MM.1S (cell line): ENCODE results near the gene RAP2C.

Source experiments
- DNase-seq: peaks from one replicate; pipeline ENCODE4 v3.0.0-alpha.2; 2015
- H2AFZ ChIP-seq: fragments of 300-600 bp; sonication (generic); 2 replicates; pipeline ENCODE4 v1.6.0; 2016; ENCODE audit warnings: antibody characterized with exemption, low read length
- H3F3A ChIP-seq: fragments of 300-600 bp; sonication (generic); 2 replicates; pipeline ENCODE4 v1.6.1; 2016; ENCODE audit warnings: mild to moderate bottlenecking, antibody characterized with exemption, low read length, moderate library complexity, mixed read lengths; ENCODE audit not compliant: insufficient read depth
- H3K27ac ChIP-seq: fragments of 300-600 bp; sonication (generic); 2 replicates; pipeline ENCODE4 v1.5.1; 2016; ENCODE audit warnings: mild to moderate bottlenecking, low read length
- H3K27me3 ChIP-seq: fragments of 300-600 bp; sonication (generic); replicated peaks from 2 replicates; pipeline ENCODE4 v1.6.0; 2016; ENCODE audit warnings: low read length; ENCODE audit not compliant: insufficient read depth
- H3K36me3 ChIP-seq: fragments of 300-600 bp; sonication (generic); replicated peaks from 2 replicates; pipeline ENCODE4 v1.6.1; 2016; ENCODE audit warnings: mild to moderate bottlenecking, low read length, mixed read lengths; ENCODE audit not compliant: insufficient read depth
- H3K4me1 ChIP-seq: fragments of 300-600 bp; sonication (generic); 2 replicates; pipeline ENCODE4 v1.6.1; 2016; ENCODE audit warnings: low read length, mixed read lengths
- H3K4me2 ChIP-seq: fragments of 300-600 bp; sonication (generic); 2 replicates; pipeline ENCODE4 v1.6.0; 2016; ENCODE audit warnings: low read depth, low read length
- H3K4me3 ChIP-seq: fragments of 300-600 bp; sonication (generic); 2 replicates; pipeline ENCODE4 v1.5.1; 2016; ENCODE audit warnings: low read length, mixed read lengths
- H3K79me2 ChIP-seq: fragments of 300-600 bp; sonication (generic); 2 replicates; pipeline ENCODE4 v1.6.1; 2016; ENCODE audit warnings: mixed run types, low read length, mixed read lengths
- H3K9ac ChIP-seq: fragments of 300-600 bp; sonication (generic); 2 replicates; pipeline ENCODE4 v1.6.1; 2016; ENCODE audit warnings: low read length, mixed read lengths
- H3K9me2 ChIP-seq: fragments of 300-600 bp; sonication (generic); replicated peaks from 2 replicates; pipeline ENCODE4 v1.6.1; 2016; ENCODE audit warnings: mild to moderate bottlenecking, low read length, mixed read lengths; ENCODE audit not compliant: insufficient read depth
- H3K9me3 ChIP-seq: fragments of 300-600 bp; sonication (generic); replicated peaks from 2 replicates; pipeline ENCODE4 v1.6.1; 2016; ENCODE audit warnings: mild to moderate bottlenecking, low read length, mixed read lengths; ENCODE audit not compliant: insufficient read depth
- H4K20me1 ChIP-seq: fragments of 300-600 bp; sonication (generic); 2 replicates; pipeline ENCODE4 v1.6.1; 2016; ENCODE audit warnings: mild to moderate bottlenecking, low read length, moderate library complexity, mixed read lengths; ENCODE audit not compliant: insufficient read depth
- EZH2 ChIP-seq: fragments of 300-600 bp; sonication (generic); optimal IDR thresholded peaks from 2 replicates; pipeline ENCODE3; 2017; ENCODE audit warnings: low read depth, mild to moderate bottlenecking, antibody characterized with exemption, low read length, mixed read lengths
- EZH2phosphoT487 ChIP-seq: fragments of 300-600 bp; sonication (generic); IDR thresholded peaks from 2 replicates; pipeline ENCODE4 v1.6.1; 2018; ENCODE audit warnings: antibody characterized with exemption, low read length
- TF ChIP-seq, protein P1 (sequence below): fragments of 300-600 bp; sonication (generic); IDR thresholded peaks from 2 replicates; pipeline ENCODE4 v1.5.1; 2016; ENCODE audit warnings: antibody characterized with exemption, low read length, mixed read lengths

RAP2C gene

DNA sequence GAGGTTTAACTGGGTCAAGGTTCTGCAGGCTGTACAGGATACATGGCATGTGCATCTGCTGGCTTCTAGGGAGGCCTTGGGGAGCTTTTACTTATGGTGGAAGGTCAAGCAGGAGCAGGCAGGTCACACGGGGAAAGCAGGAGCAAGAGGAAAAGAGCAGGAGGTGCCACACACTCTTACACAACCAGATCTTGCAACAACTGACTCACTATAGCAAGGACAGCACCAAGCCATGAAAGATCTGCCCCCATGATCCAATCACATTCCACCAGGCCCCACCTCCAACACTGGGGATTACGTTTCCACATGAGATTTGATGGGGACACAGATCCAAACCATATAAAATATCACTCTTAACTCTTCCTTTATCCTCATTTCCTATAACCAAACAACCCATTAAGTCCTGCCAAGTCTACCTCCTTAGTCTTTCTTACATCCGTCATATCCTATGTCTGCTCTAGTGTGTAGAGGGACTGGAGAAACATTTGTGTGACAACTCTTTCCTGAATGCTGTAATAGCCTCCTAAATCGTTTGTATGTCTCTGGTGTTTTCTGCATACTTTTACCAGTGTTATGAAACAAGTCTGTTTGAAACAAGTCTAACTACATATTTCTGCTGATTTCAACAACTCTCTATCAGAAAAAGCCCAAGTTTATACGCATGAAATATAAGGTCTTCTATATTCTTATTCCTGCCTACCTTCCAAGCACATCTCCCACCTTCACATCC is 8.3 kb upstream of the RAP2C start:
- H4K20me1 ChIP-seq = no peaks in the 10 kb centered on the region
- H3K9me2 ChIP-seq = no peaks in the 10 kb centered on the region
- H3K9ac ChIP-seq = no peak overlapping the region
- no peak overlapping the region for H3K4me2 ChIP-seq
- DNase-seq = no peak
- H3K4me1 ChIP-seq = no peaks in the 10 kb centered on the region
- H3F3A ChIP-seq = no peaks in the 10 kb centered on the region
- no peak overlapping the region for H2AFZ ChIP-seq
- H3K4me3 ChIP-seq = no peak overlapping the region
- TF ChIP-seq EZH2phosphoT487 (no peak), EZH2 (no peak)
- TF ChIP-seq, protein P1, sequence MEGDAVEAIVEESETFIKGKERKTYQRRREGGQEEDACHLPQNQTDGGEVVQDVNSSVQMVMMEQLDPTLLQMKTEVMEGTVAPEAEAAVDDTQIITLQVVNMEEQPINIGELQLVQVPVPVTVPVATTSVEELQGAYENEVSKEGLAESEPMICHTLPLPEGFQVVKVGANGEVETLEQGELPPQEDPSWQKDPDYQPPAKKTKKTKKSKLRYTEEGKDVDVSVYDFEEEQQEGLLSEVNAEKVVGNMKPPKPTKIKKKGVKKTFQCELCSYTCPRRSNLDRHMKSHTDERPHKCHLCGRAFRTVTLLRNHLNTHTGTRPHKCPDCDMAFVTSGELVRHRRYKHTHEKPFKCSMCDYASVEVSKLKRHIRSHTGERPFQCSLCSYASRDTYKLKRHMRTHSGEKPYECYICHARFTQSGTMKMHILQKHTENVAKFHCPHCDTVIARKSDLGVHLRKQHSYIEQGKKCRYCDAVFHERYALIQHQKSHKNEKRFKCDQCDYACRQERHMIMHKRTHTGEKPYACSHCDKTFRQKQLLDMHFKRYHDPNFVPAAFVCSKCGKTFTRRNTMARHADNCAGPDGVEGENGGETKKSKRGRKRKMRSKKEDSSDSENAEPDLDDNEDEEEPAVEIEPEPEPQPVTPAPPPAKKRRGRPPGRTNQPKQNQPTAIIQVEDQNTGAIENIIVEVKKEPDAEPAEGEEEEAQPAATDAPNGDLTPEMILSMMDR = no peak
- H3K79me2 ChIP-seq = no peaks in the 10 kb centered on the region
- H3K27me3 ChIP-seq = no peaks in the 10 kb centered on the region
- H3K9me3 ChIP-seq = no peaks in the 10 kb centered on the region
- H3K27ac ChIP-seq = no peak overlapping the region
- H3K36me3 ChIP-seq = no peaks in the 10 kb centered on the region

DNA sequence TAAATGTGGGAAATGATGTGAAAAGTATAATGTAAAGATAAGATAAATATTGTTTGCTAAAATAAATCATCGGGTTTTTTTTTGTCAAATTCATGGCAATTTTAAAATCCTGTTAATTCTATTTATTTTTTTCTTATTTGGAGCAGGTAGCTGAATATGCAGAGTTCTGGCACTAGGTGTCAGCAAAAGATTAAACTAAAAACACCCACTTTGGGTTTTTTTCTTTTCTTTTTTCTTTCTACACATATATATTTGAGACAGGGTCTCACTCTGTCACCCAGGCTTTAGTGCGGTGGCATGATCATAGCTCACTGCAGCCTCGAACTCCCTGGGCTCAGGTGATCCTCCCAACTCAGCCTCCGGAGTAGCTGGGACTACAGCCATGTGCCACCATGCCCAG is 6.9 kb upstream of the RAP2C start:
- no peak overlapping the region for H3K9ac ChIP-seq
- no peaks in the 10 kb centered on the region for H3K36me3 ChIP-seq
- no peaks in the 10 kb centered on the region for H4K20me1 ChIP-seq
- DNase-seq = no peak
- no peaks in the 10 kb centered on the region for H3K9me2 ChIP-seq
- H3F3A ChIP-seq = no peaks in the 10 kb centered on the region
- no peaks in the 10 kb centered on the region for H3K4me1 ChIP-seq
- no peaks in the 10 kb centered on the region for H3K79me2 ChIP-seq
- H3K27ac ChIP-seq = no peak overlapping the region
- H3K9me3 ChIP-seq = no peaks in the 10 kb centered on the region
- H3K4me3 ChIP-seq = no peak overlapping the region
- no peak for TF ChIP-seq EZH2phosphoT487
- no peak for TF ChIP-seq EZH2
- TF ChIP-seq, protein P1 = peak; percentile 42
- H3K4me2 ChIP-seq = no peak overlapping the region
- no peak overlapping the region for H2AFZ ChIP-seq
- H3K27me3 ChIP-seq = no peaks in the 10 kb centered on the region

DNA sequence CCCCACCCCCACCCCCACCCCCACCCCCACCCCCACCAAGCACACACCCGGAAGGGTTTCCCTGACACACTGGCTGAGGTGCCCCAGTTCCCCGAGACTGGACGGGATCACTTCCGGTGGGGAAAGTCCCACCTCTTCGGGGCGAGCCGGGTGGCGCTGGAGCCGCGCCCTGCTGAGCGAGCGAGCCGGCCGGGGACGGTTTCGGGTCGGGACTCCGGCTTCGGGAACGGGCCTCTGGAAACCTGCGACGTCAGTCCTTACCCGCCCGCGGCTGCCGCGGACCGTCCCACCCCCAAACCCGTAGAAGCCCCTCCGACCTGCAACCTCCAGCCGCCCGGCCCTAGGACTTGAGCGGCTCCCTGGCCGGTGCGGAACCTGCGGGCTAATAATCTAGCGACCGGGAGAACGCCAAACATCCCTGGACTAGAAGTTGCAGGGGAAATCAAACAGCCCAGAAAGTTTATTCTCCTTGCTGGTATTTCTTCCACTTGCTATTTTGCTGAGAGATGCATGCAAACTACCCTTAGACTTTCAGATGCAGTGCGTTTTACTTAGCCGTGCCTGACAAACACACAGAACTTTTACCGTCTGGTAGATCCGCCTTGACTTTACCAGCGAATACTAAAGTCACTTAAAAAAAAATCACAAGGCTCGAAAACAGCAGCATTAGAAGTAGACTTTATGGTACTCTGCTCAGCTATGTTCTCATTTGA is 991 bp downstream of the RAP2C start:
- Histone ChIP-seq H3K4me2 (peak overlapping the region; percentile 66), H2AFZ (peak overlapping the region; percentile 41), H3K79me2 (peaks cover 30% of the 10 kb centered on the region), H3K9me2 (no peaks in the 10 kb centered on the region), H3K36me3 (0 out of 2 replicates have a peak, but pooled peaks cover 7% of the 10 kb centered on the region), H3K27ac (peak overlapping the region; percentile 76; the same call in 1 of the 2 replicates), H3K27me3 (no peaks in the 10 kb centered on the region), H3K4me3 (peak overlapping the region; percentile 71), H3K9ac (peak overlapping the region; percentile 74), H4K20me1 (no peaks in the 10 kb centered on the region), H3F3A (peaks cover 9% of the 10 kb centered on the region; the same call in 1 of the 2 replicates), H3K4me1 (peaks cover 6% of the 10 kb centered on the region; the same call in 1 of the 2 replicates), H3K9me3 (no peaks in the 10 kb centered on the region)
- DNase-seq = peak; percentile 84
- TF ChIP-seq EZH2phosphoT487 = no peak
- TF ChIP-seq, protein P1 = no peak
- TF ChIP-seq EZH2 = no peak
